Mononuclear cell (primary cell): ENCODE data around the gene CALD1. TPM values are rescaled to one million over a fixed set of nuclear protein-coding genes. Genes with fewer than 3 reads are reported as not detected.

Experiments used
- H3K27me3 ChIP-seq: 2 replicates; pipeline ENCODE4 v1.6.0; 2011; ENCODE audit warnings: low read length, control low read depth; ENCODE audit not compliant: insufficient read depth
- H3K4me1 ChIP-seq: 2 replicates; pipeline ENCODE4 v1.5.1; 2011; ENCODE audit warnings: mild to moderate bottlenecking, low read length, control low read depth; ENCODE audit not compliant: insufficient read depth
- H3K4me3 ChIP-seq: 2 replicates; pipeline ENCODE4 v1.5.1; 2011; ENCODE audit warnings: mild to moderate bottlenecking, low read length, moderate library complexity
- H3K9me3 ChIP-seq: 2 replicates; pipeline ENCODE4 v1.5.1; 2011; ENCODE audit warnings: low read depth, mild to moderate bottlenecking, control low read depth, low read length
- total RNA-seq: library from RNA; depleted of rRNA; stranded (reverse); fragments of >200 nt; gene quantifications from one replicate; pipeline ENCODE4 v1.2.3, GENCODE V29; 2012

The CALD1 gene
- total RNA-seq, 1 donor = 2.1 TPM

GRCh38 chr7:134772401-134772800 is 7.0 kb upstream of the CALD1 start:
- no peaks in the 10 kb centered on the region for H3K4me1 ChIP-seq
- H3K9me3 ChIP-seq = no peaks in the 10 kb centered on the region
- no peak overlapping the region for H3K4me3 ChIP-seq
- no peaks in the 10 kb centered on the region for H3K27me3 ChIP-seq

DNA sequence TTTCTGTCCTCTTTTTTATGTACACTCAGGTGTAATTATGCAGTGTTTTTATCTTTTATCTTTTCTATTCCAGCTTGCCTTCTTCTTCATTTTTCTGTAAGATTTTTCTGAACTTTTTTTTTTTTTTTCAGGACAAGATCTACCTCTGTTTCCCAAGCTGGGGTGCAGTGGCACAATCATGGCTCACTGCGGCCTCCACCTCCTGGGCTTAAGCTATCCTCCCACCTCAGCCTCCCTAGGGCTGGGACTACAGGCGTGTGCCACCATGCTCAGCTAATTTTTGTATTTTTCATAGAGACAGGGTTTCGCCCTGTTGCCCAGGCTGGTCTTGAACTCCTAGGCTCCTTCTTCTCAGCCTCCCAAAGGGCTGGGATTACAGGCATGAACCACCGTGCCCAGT is 6.3 kb upstream of the CALD1 start:
- no peak overlapping the region for H3K4me3 ChIP-seq
- no peaks in the 10 kb centered on the region for H3K4me1 ChIP-seq
- no peaks in the 10 kb centered on the region for H3K27me3 ChIP-seq
- no peaks in the 10 kb centered on the region for H3K9me3 ChIP-seq

GRCh38 chr7:134774119-134774518 is 5.3 kb upstream of the CALD1 start:
- Histone ChIP-seq H3K9me3 (no peaks in the 10 kb centered on the region), H3K4me3 (no peak overlapping the region), H3K27me3 (no peaks in the 10 kb centered on the region), H3K4me1 (no peaks in the 10 kb centered on the region)

GRCh38 chr7:134777470-134777869 is 2.0 kb upstream of the CALD1 start:
- Histone ChIP-seq H3K4me3 (no peak overlapping the region), H3K27me3 (no peaks in the 10 kb centered on the region), H3K9me3 (no peaks in the 10 kb centered on the region), H3K4me1 (no peaks in the 10 kb centered on the region)

- Histone ChIP-seq H3K4me3 (no peak overlapping the region), H3K4me1 (no peaks in the 10 kb centered on the region), H3K9me3 (no peaks in the 10 kb centered on the region), H3K27me3 (no peaks in the 10 kb centered on the region)
These were observed 1.4 kb upstream of the CALD1 start for GRCh38 chr7:134777908-134778580.

DNA sequence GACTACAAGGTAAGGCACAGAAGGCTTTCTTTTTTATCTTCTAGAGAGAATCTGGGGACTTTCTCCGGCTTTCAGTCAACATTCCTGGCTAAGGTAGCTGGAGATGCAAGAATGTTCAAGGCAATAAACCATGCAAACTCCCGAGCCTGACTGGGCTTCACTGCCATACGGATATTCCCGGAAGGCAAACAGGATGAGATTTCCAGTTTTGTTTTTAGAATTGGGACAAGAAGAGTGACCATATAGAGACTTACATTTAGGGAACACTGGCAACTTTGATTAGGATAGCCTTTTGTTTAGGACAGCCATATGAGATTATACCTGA is 269 bp downstream of the CALD1 start:
- no peak overlapping the region for H3K4me3 ChIP-seq
- no peaks in the 10 kb centered on the region for H3K27me3 ChIP-seq
- no peaks in the 10 kb centered on the region for H3K9me3 ChIP-seq
- H3K4me1 ChIP-seq = no peaks in the 10 kb centered on the region

DNA sequence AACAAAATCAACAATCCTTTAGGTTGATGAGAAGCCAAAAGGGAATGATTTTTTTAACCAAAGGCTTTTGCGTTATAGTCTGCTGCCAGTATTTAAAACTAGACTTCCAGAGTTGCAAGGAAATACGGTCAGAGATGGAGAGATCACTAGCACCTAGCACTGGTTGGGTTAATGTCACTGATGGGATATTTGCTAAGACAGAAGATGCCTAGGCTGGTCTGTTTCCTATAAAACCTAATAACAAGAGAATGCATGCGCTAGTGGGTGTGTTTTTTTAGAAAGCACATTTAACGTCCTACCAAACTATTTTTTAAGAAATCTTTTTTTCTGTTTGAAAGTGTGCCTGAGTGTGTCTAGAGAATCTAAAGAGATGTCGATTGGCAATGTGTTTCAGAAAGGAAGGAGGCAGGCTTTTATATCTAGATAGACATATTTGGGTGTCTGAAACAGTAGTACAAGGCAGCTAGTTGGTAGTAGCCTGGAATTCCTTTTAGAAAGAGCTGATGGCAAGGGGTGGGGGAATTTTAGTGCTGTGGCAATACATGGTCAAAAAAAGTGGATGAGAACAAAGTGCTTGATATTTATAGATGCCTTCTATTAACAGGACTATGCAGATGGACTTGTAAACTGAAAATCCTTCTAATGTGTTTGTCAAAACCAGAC is 863 bp downstream of the CALD1 start:
- Histone ChIP-seq H3K4me3 (no peak overlapping the region), H3K27me3 (no peaks in the 10 kb centered on the region), H3K4me1 (no peaks in the 10 kb centered on the region), H3K9me3 (no peaks in the 10 kb centered on the region)

GRCh38 chr7:134781171-134781570 is 1.7 kb downstream of the CALD1 start:
- H3K27me3 ChIP-seq = no peaks in the 10 kb centered on the region
- no peak overlapping the region for H3K4me3 ChIP-seq
- H3K4me1 ChIP-seq = no peaks in the 10 kb centered on the region
- no peaks in the 10 kb centered on the region for H3K9me3 ChIP-seq

- Histone ChIP-seq H3K4me1 (no peaks in the 10 kb centered on the region), H3K27me3 (no peaks in the 10 kb centered on the region), H3K4me3 (no peak overlapping the region), H3K9me3 (no peaks in the 10 kb centered on the region)
These were observed 2.7 kb downstream of the CALD1 start for GRCh38 chr7:134782121-134782623.

GRCh38 chr7:134783294-134784069 is 4.0 kb downstream of the CALD1 start:
- Histone ChIP-seq H3K4me3 (no peak overlapping the region), H3K27me3 (no peaks in the 10 kb centered on the region), H3K4me1 (no peaks in the 10 kb centered on the region), H3K9me3 (no peaks in the 10 kb centered on the region)

DNA sequence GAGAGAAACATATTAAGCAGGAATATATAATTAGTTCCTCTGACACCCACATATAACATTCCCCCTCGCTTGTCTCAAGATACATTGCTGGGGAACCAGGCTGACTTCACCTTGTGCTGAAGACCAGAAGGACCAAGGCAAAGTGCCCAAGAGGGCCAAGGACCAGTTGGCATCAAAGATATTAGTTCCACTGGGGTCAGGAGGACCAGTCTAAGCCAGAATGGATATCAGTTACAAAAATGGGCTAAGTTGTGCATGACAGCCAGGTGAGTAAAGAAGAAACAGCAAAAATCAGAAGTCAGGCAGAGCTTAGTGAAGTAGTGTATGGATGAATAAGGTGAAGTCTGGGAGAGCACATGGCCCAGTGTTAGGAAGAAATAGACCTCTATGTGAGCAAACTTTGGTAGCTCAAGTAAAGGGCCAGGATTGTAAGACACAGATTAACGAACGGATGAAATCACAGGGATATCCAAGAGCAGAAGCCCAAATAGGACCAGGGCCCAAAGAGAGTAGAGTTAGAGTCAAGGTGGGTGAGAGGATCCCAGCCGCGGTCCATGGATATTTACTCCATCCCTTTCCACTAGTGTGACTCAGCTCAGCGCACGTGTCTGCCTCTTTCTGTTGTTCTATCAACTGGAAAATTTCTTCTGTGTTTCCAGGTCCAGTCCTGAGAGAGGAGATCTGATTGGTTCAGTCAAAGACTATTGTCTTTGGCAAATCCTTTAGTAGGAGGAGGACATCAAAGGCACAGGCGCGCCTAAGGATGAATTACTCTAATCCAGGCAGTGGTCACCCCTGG is 5.0 kb downstream of the CALD1 start:
- no peak overlapping the region for H3K4me3 ChIP-seq
- H3K9me3 ChIP-seq = no peaks in the 10 kb centered on the region
- no peaks in the 10 kb centered on the region for H3K4me1 ChIP-seq
- H3K27me3 ChIP-seq = no peaks in the 10 kb centered on the region

GRCh38 chr7:134785842-134786241 is 6.4 kb downstream of the CALD1 start:
- Histone ChIP-seq H3K9me3 (no peaks in the 10 kb centered on the region), H3K27me3 (no peaks in the 10 kb centered on the region), H3K4me3 (no peak overlapping the region), H3K4me1 (no peaks in the 10 kb centered on the region)

DNA sequence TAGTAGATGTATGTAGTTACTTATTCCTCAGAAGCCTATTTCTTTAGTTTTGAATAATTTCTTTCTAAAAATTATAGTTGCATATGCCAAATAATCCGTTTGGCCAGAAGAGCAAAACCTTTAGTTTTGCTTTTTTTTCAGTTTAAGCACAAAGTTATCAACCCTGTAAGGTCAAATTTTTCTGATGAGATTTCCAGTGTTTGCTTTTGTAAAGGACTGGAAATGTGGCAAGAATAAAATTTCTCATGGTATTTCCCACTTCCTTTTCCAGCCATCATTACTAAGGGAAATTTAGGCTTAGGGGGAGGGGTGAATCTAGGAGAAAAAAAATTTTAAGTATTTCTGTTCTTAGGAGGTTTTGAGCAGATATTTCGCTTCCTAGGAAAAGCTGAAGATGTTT is 7.6 kb downstream of the CALD1 start:
- no peak overlapping the region for H3K4me3 ChIP-seq
- no peaks in the 10 kb centered on the region for H3K27me3 ChIP-seq
- H3K4me1 ChIP-seq = no peaks in the 10 kb centered on the region
- H3K9me3 ChIP-seq = no peaks in the 10 kb centered on the region

GRCh38 chr7:134787720-134788119 is 8.3 kb downstream of the CALD1 start:
- no peaks in the 10 kb centered on the region for H3K27me3 ChIP-seq

DNA sequence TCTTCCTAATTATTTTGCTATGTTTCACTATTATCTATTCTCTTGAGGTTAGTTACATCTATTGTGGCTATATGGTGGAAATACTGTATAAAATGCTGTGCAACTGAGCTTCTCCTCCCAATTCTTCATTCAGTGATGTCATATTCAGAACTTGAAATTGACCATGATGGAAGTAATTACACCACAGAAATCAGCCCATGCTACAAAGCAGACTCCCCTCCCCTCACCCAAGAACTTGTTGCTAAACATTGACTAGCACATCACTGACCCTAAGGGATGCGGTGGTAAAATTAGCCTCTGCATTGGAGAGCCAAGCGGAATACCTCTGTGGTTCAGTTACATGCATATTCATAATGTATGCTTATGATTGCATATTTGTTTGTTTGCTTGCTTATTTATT is 8.8 kb downstream of the CALD1 start:
- Histone ChIP-seq H3K4me1 (no peaks in the 10 kb centered on the region), H3K4me3 (no peak overlapping the region), H3K27me3 (no peaks in the 10 kb centered on the region), H3K9me3 (no peaks in the 10 kb centered on the region)

More at GRCh38 chr7:134787720-134788119, 8.3 kb downstream of the CALD1 start:
- Histone ChIP-seq H3K9me3 (no peaks in the 10 kb centered on the region), H3K4me1 (no peaks in the 10 kb centered on the region), H3K4me3 (no peak overlapping the region)
